ENCODE measurements around the gene IMPACT. TPM values are rescaled to one million over a fixed set of nuclear protein-coding genes. Genes with fewer than 3 reads are reported as not detected.

Gene IMPACT
- total and polyA plus RNA-seq, 4 donors = 8.3 to 13.6 (median 11.4) TPM

DNA sequence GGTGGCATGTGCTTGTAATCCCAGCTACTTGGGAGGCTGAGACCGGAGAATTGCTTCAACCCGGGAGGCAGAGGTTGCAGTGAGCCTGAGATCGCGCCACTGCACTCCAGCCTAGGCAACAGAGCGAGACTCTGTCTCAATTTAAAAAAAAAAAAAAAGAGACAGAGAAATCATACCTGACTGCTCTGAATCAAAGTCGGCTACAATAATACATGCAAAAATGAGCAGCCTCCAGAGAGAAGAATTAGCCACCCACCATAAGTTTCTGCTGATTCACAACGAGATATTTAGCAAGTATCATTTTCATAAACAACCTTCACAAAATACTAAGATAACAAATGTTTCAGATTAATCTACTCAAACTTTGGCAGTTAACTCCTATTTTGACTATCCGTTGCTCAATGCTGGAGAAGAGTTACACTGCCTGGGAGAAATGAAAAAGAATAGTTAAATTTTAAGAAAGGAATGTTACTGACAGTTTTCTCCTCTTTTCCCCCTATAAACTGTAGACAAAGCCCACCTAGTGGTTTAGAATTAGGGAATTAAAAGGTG, 30.3 kb upstream of the IMPACT start:
- DNase-seq (ENCODE audit: low spot score) = no peak
- WGBS = 88% methylated on average over 8 of the region's 8 CpGs
- TF ChIP-seq JUND (IDR thresholded peaks at IDR 0.05) (no peak), HNF4G (IDR thresholded peaks at IDR 0.05) (no peak), HNF4A (conservative IDR thresholded peaks at IDR 0.05) (no peak), GABPA (IDR thresholded peaks at IDR 0.05 in 1 of 2, conservative IDR thresholded peaks at IDR 0.05 in 1 of 2) (no peak), FOXA1 (IDR thresholded peaks at IDR 0.05) (no peak), RAD21 (IDR thresholded peaks at IDR 0.05) (no peak), RXRA (IDR thresholded peaks at IDR 0.05) (no peak), SP1 (IDR thresholded peaks at IDR 0.05) (no peak), YY1 (IDR thresholded peaks at IDR 0.05) (no peak), EGR1 (IDR thresholded peaks at IDR 0.05; ENCODE audit: low read depth in 2 of 2) (no peak), FOXA2 (IDR thresholded peaks at IDR 0.05) (no peak), NR2F2 (IDR thresholded peaks at IDR 0.05) (no peak), TAF1 (conservative IDR thresholded peaks at IDR 0.05) (no peak)
- TF ChIP-seq, protein P1, sequence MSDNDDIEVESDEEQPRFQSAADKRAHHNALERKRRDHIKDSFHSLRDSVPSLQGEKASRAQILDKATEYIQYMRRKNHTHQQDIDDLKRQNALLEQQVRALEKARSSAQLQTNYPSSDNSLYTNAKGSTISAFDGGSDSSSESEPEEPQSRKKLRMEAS (IDR thresholded peaks at IDR 0.05) = no peak
- TF ChIP-seq, protein P2, sequence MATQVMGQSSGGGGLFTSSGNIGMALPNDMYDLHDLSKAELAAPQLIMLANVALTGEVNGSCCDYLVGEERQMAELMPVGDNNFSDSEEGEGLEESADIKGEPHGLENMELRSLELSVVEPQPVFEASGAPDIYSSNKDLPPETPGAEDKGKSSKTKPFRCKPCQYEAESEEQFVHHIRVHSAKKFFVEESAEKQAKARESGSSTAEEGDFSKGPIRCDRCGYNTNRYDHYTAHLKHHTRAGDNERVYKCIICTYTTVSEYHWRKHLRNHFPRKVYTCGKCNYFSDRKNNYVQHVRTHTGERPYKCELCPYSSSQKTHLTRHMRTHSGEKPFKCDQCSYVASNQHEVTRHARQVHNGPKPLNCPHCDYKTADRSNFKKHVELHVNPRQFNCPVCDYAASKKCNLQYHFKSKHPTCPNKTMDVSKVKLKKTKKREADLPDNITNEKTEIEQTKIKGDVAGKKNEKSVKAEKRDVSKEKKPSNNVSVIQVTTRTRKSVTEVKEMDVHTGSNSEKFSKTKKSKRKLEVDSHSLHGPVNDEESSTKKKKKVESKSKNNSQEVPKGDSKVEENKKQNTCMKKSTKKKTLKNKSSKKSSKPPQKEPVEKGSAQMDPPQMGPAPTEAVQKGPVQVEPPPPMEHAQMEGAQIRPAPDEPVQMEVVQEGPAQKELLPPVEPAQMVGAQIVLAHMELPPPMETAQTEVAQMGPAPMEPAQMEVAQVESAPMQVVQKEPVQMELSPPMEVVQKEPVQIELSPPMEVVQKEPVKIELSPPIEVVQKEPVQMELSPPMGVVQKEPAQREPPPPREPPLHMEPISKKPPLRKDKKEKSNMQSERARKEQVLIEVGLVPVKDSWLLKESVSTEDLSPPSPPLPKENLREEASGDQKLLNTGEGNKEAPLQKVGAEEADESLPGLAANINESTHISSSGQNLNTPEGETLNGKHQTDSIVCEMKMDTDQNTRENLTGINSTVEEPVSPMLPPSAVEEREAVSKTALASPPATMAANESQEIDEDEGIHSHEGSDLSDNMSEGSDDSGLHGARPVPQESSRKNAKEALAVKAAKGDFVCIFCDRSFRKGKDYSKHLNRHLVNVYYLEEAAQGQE (IDR thresholded peaks at IDR 0.05) = no peak
- TF ChIP-seq, protein P3, sequence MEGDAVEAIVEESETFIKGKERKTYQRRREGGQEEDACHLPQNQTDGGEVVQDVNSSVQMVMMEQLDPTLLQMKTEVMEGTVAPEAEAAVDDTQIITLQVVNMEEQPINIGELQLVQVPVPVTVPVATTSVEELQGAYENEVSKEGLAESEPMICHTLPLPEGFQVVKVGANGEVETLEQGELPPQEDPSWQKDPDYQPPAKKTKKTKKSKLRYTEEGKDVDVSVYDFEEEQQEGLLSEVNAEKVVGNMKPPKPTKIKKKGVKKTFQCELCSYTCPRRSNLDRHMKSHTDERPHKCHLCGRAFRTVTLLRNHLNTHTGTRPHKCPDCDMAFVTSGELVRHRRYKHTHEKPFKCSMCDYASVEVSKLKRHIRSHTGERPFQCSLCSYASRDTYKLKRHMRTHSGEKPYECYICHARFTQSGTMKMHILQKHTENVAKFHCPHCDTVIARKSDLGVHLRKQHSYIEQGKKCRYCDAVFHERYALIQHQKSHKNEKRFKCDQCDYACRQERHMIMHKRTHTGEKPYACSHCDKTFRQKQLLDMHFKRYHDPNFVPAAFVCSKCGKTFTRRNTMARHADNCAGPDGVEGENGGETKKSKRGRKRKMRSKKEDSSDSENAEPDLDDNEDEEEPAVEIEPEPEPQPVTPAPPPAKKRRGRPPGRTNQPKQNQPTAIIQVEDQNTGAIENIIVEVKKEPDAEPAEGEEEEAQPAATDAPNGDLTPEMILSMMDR (IDR thresholded peaks at IDR 0.05; ENCODE audit: low read depth, low read length, missing input control) = no peak
- TF ChIP-seq, protein P4, sequence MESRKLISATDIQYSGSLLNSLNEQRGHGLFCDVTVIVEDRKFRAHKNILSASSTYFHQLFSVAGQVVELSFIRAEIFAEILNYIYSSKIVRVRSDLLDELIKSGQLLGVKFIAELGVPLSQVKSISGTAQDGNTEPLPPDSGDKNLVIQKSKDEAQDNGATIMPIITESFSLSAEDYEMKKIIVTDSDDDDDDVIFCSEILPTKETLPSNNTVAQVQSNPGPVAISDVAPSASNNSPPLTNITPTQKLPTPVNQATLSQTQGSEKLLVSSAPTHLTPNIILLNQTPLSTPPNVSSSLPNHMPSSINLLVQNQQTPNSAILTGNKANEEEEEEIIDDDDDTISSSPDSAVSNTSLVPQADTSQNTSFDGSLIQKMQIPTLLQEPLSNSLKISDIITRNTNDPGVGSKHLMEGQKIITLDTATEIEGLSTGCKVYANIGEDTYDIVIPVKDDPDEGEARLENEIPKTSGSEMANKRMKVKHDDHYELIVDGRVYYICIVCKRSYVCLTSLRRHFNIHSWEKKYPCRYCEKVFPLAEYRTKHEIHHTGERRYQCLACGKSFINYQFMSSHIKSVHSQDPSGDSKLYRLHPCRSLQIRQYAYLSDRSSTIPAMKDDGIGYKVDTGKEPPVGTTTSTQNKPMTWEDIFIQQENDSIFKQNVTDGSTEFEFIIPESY (IDR thresholded peaks at IDR 0.05) = no peak
- TF ChIP-seq, protein P5, sequence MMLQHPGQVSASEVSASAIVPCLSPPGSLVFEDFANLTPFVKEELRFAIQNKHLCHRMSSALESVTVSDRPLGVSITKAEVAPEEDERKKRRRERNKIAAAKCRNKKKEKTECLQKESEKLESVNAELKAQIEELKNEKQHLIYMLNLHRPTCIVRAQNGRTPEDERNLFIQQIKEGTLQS (IDR thresholded peaks at IDR 0.05) = no peak
- Histone ChIP-seq H3K9ac (ENCODE audit: low read depth in 1 of 2, low read length in 2 of 2) (no peak overlapping the region), H3K4me1 (ENCODE audit: control insufficient read depth in 4 of 4, insufficient read depth in 4 of 4, low read length in 3 of 4) (peaks cover 1 to 13% (median 9%) of the 10 kb centered on the region in 4 donors), H3K9me3 (ENCODE audit: control insufficient read depth in 4 of 4, low read length in 3 of 4) (no peaks in the 10 kb centered on the region), H3K27me3 (ENCODE audit: control insufficient read depth in 4 of 4, insufficient read depth in 4 of 4, low read length in 3 of 4) (no peaks in the 10 kb centered on the region), H3K4me3 (ENCODE audit: low read depth in 1 of 3, low read length in 3 of 3) (no peak overlapping the region), H3K36me3 (ENCODE audit: control insufficient read depth in 4 of 4, insufficient read depth in 3 of 4, low read depth in 1 of 4, low read length in 3 of 4) (no peaks in the 10 kb centered on the region), H3K27ac (ENCODE audit: low read depth in 1 of 2, low read length in 2 of 2) (no peak overlapping the region)
